IPS DF 19.7 (cell line): ENCODE data around the gene UBE3D.
"Not testable (repeated sequence)": the region's sequence is repeated elsewhere in the genome, so short reads cannot be mapped to it uniquely, and the experiment has no call there.

ENCODE experiments used
- DNase-seq: peaks from one replicate; pipeline ENCODE4 v3.0.0-alpha.2; 2013; ENCODE audit warnings: low read depth, low spot score

UBE3D gene

GRCh38 chr6:83055366-83055964 lies 10.2 kb downstream of the UBE3D start:
- DNase-seq, result no peak

GRCh38 chr6:83053678-83054077 lies 12.0 kb downstream of the UBE3D start:
- DNase-seq, result no peak

GRCh38 chr6:83051377-83052172 lies 14.1 kb downstream of the UBE3D start:
- no peak for DNase-seq

GRCh38 chr6:83047065-83047754 lies 18.4 kb downstream of the UBE3D start:
- peak; percentile 59 for DNase-seq

- no peak for DNase-seq
These were observed 21.4 kb downstream of the UBE3D start for GRCh38 chr6:83044091-83044768.

- no peak for DNase-seq
These were observed 23.1 kb downstream of the UBE3D start for GRCh38 chr6:83042467-83043053.

- no peak for DNase-seq
These were observed 27.4 kb downstream of the UBE3D start for GRCh38 chr6:83038246-83038645.

- DNase-seq, result no peak
These were observed 34.0 kb downstream of the UBE3D start for GRCh38 chr6:83031689-83032088.

- no peak for DNase-seq
These were observed 45.9 kb downstream of the UBE3D start for GRCh38 chr6:83019741-83020140.

- not testable (repeated sequence) for DNase-seq
These were observed 54.5 kb downstream of the UBE3D start for GRCh38 chr6:83011131-83011530.

- DNase-seq, result no peak
These were observed 57.0 kb downstream of the UBE3D start for GRCh38 chr6:83008626-83009025.

- no peak for DNase-seq
These were observed 59.3 kb downstream of the UBE3D start for GRCh38 chr6:83006270-83006905.

GRCh38 chr6:82996156-82996555 lies 69.5 kb downstream of the UBE3D start:
- DNase-seq, result no peak

GRCh38 chr6:82995066-82995465 lies 70.6 kb downstream of the UBE3D start:
- no peak for DNase-seq

- no peak for DNase-seq
These were observed 75.8 kb downstream of the UBE3D start for GRCh38 chr6:82989736-82990290.

- DNase-seq, result no peak
These were observed 76.7 kb downstream of the UBE3D start for GRCh38 chr6:82988930-82989351.

GRCh38 chr6:82987951-82988350 lies 77.7 kb downstream of the UBE3D start:
- DNase-seq, result no peak

- DNase-seq, result no peak
These were observed 78.2 kb downstream of the UBE3D start for GRCh38 chr6:82987416-82987815.

GRCh38 chr6:82984720-82985119 lies 80.9 kb downstream of the UBE3D start:
- DNase-seq, result no peak

- DNase-seq, result no peak
These were observed 85.6 kb downstream of the UBE3D start for GRCh38 chr6:82980086-82980485.

- DNase-seq, result no peak
These were observed 86.0 kb downstream of the UBE3D start for GRCh38 chr6:82979657-82980056.
